SK-N-MC (cell line): Measurements from ENCODE around the gene IL6.

Experiments
- EZH2 ChIP-seq: fragments of 200-600 bp; sonication (generic); IDR thresholded peaks from one replicate; pipeline ENCODE4 v1.6.1; 2017; ENCODE audit warnings: antibody characterized with exemption
- POLR2AphosphoS5 ChIP-seq: IDR thresholded peaks from 2 replicates; pipeline ENCODE4 v1.6.1; 2012; ENCODE audit warnings: mild to moderate bottlenecking, low read depth, low read length, borderline replicate concordance

- no peak for TF ChIP-seq POLR2AphosphoS5
- TF ChIP-seq EZH2, result no peak
Observed at GRCh38 chr7:22724861-22725260, 2.1 kb upstream of the IL6 start.
